ENCODE results near the gene EPB41L4A.
"Not testable (repeated sequence)": the region's sequence is repeated elsewhere in the genome, so short reads cannot be mapped to it uniquely, and the experiment has no call there.

Gene EPB41L4A

GRCh38 chr5:112247960-112248359 lies 171.1 kb downstream of the EPB41L4A start:
- no peak for DNase-seq

GRCh38 chr5:112245656-112246055 lies 173.4 kb downstream of the EPB41L4A start:
- no peak for DNase-seq

GRCh38 chr5:112239996-112240395 lies 179.1 kb downstream of the EPB41L4A start:
- DNase-seq = no peak

- no peak for DNase-seq
Observed at GRCh38 chr5:112238473-112238872, 180.6 kb downstream of the EPB41L4A start.

- no peak for DNase-seq
Observed at GRCh38 chr5:112237456-112237855, 181.6 kb downstream of the EPB41L4A start.

- DNase-seq = no peak
Observed at GRCh38 chr5:112234000-112234399, 185.1 kb downstream of the EPB41L4A start.

GRCh38 chr5:112232667-112233066 lies 186.4 kb downstream of the EPB41L4A start:
- DNase-seq = no peak

GRCh38 chr5:112230606-112231005 lies 188.5 kb downstream of the EPB41L4A start:
- no peak for DNase-seq

GRCh38 chr5:112228667-112229066 lies 190.4 kb downstream of the EPB41L4A start:
- DNase-seq = no peak

- no peak for DNase-seq
Observed at GRCh38 chr5:112227911-112228631, 191.0 kb downstream of the EPB41L4A start.

- no peak for DNase-seq
Observed at GRCh38 chr5:112226215-112226614, 192.9 kb downstream of the EPB41L4A start.

- DNase-seq = not testable (repeated sequence)
Observed at GRCh38 chr5:112222997-112223396, 196.1 kb downstream of the EPB41L4A start.

GRCh38 chr5:112221128-112221527 lies 197.9 kb downstream of the EPB41L4A start:
- no peak for DNase-seq

GRCh38 chr5:112219000-112219399 lies 200.1 kb downstream of the EPB41L4A start:
- no peak for DNase-seq

- no peak for DNase-seq
Observed at GRCh38 chr5:112217843-112218579, 201.1 kb downstream of the EPB41L4A start.

- no peak for DNase-seq
Observed at GRCh38 chr5:112216140-112216539, 202.9 kb downstream of the EPB41L4A start.

- no peak for DNase-seq
Observed at GRCh38 chr5:112210430-112211005, 208.6 kb downstream of the EPB41L4A start.

- DNase-seq = no peak
Observed at GRCh38 chr5:112208699-112209615, 210.1 kb downstream of the EPB41L4A start.

- DNase-seq = not testable (repeated sequence)
Observed at GRCh38 chr5:112208195-112208594, 210.9 kb downstream of the EPB41L4A start.

GRCh38 chr5:112205846-112206245 lies 213.2 kb downstream of the EPB41L4A start:
- no peak for DNase-seq

- no peak for DNase-seq
Observed at GRCh38 chr5:112203229-112203628, 215.8 kb downstream of the EPB41L4A start.

GRCh38 chr5:112202694-112203093 lies 216.4 kb downstream of the EPB41L4A start:
- DNase-seq = no peak

GRCh38 chr5:112201141-112201540 lies 217.9 kb downstream of the EPB41L4A start:
- no peak for DNase-seq
